Measurements from ENCODE around the gene DENND6A. TPM values are rescaled to one million over a fixed set of nuclear protein-coding genes. Genes with fewer than 3 reads are reported as not detected.

Gene DENND6A, protein sequence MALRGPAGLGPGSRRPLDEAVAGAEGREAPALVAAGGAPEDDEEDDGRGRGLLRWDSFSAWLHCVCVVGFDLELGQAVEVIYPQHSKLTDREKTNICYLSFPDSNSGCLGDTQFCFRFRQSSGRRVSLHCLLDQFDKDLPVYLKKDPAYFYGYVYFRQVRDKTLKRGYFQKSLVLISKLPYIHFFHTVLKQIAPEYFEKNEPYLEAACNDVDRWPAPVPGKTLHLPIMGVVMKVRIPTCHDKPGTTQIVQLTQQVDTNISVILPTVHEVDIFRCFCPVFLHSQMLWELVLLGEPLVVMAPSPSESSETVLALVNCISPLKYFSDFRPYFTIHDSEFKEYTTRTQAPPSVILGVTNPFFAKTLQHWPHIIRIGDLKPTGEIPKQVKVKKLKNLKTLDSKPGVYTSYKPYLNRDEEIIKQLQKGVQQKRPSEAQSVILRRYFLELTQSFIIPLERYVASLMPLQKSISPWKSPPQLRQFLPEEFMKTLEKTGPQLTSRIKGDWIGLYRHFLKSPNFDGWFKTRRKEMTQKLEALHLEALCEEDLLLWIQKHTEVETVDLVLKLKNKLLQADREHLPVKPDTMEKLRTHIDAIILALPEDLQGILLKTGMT
- 5.5 to 6.7 TPM (median 6.6 TPM) in 5 replicates for total RNA-seq (2022; extraction: Qiagen RNA extraction)

DNA sequence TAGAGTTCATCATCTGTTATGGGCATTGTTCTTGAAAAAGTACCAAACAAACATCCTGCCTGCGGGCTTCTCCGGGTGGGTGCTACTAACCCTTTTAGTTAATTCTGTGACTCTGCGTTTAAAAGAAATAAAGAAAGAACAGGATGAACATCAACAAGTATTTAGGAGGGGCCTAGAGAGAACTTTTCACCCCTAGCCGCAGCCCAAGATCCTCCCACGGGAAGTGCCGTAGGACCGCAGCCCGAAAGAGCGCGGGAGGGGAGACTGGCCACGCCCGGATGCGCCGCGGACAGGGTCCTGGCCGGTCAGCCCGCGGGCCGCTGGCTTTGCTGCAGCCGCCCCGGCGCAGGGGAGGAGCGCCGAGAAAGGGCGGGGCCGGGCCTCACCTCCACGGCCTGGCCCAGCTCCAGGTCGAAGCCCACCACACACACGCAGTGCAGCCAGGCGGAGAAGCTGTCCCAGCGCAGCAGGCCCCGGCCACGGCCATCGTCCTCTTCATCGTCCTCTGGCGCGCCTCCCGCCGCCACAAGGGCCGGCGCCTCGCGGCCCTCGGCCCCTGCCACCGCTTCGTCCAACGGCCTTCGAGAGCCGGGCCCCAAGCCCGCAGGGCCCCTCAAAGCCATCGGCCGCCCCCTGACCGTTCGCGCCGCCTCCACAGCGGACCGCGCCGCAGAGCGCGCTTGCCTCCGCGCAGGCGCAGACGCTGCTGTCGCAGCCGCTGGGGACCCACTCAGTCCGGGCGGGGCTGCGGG, at the start of gene DENND6A:
Gene DENND6A, minus strand, starts transcription at position 682 of the 752 bp plus-strand sequence. Its CDS starts 59 bp downstream, at position 623.

DNA sequence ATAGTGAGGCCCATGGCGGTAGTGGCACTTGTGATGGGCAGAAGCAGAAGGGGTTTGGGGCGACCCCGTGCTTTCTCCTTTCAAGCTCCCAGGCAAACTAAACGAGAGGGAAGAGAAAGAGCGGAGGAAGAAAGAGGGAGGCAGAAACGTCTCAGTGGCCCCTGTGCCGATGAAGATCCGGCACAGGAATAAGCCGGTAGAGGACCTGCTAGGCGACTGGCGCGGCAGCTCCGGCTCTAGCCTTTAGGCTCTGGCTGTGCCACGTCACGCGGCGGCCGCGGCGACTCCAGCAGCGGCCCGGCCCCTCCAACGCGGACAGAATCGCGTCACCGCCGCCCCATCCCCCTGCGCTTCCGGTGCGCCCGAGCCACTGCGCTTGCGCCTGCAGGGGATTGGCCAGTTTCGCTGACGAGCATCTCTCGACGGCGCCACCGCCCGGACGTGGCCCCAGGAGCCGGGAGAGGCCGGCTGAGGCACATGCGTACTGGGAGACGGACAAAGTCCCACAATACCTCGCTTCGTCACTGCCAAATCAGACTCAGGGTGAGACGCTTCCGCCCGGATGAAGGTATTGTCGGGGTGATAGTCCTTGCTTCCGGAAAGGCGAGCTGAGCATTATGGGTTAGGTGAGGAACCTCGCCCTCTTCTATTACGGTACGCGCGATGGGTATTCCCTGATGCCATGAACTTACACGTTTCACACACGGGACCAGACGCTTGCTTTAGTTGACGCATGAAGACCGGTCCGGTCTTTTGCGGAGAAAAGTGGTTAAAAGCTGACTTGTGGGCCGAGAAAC, 95.6 kb downstream of the DENND6A start, which contains the start of gene ARF4:
Gene ARF4, minus strand, starts transcription at position 218 of the 797 bp plus-strand sequence. Its CDS starts 204 bp downstream, at position 14.

Other genes starting within 250 kb of the DENND6A start
- 0.03 to 0.15 TPM (median 0.13 TPM) in 5 replicates for gene DNAH12, start 148.7 kb downstream of the DENND6A start, total RNA-seq (2022; extraction: Qiagen RNA extraction)
- 13.5 to 16.6 TPM (median 14.6 TPM) in 5 replicates for gene PDE12, start 136.8 kb downstream of the DENND6A start, total RNA-seq (2022; extraction: Qiagen RNA extraction)
- gene ARF4, start 95.7 kb downstream of the DENND6A start, total RNA-seq (2022; extraction: Qiagen RNA extraction): 161 to 172 TPM (median 167 TPM) in 5 replicates
- 21.3 to 28.5 TPM (median 25.8 TPM) in 5 replicates for gene SLMAP, start 63.2 kb upstream of the DENND6A start, total RNA-seq (2022; extraction: Qiagen RNA extraction)